Measurements from ENCODE around the gene TPRKB. TPM values are rescaled to one million over a fixed set of nuclear protein-coding genes. Genes with fewer than 3 reads are reported as not detected.
"Not testable (repeated sequence)": the region's sequence is repeated elsewhere in the genome, so short reads cannot be mapped to it uniquely, and the experiment has no call there.

TPRKB gene
- total RNA-seq, 2 donors from 2014 or later = 25.8 to 37.5 TPM

DNA sequence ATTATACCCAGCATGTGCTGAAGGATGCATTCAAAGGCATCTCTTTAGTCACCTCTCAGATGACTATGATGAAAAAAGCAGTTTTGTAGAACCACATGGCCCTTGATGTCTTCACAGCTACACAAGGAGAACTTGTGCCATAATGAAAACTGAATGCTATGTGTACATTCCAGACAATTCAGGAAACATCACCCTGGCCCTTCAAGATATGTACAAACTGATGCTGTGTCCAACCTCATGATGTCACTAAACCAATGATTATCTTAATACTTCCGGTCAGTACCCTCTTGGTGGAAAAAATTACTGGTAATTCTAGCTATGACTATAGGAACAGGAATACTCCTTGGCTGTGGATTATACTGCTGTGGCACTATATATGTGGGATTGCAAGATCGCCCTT, 22.8 kb upstream of the TPRKB start:
- ATAC-seq (replicated peaks) = no peak

DNA sequence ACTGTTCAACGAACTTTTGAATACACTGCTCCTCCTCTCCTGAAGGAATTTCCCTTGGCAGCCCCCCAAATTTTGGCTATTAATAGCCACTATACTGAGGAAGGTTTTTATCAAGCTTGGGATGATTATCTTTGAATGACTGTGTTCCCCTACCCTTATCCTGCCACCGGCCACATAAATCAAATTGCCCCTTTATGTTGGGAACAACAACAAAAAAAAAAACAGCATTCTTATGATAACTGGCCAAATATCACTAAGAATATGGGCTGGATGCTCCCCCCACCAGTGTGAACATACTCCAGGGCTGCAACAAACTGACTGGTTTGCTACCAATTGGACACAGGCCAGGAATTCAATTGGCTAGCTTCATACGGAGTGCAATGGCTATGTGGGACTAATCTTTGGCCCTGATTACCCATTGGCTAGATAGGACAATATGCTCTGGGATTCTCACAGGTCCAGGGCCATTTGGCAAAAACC, 22.2 kb upstream of the TPRKB start:
- H3K9me3 Mint-ChIP-seq = no peaks in the 10 kb centered on the region
- no peaks in the 10 kb centered on the region for H3K4me1 Mint-ChIP-seq
- H3K36me3 Mint-ChIP-seq (ENCODE audit: low read depth) = peaks cover 97% of the 10 kb centered on the region
- no peak for ATAC-seq (replicated peaks)
- H3K27me3 Mint-ChIP-seq = no peaks in the 10 kb centered on the region
- H3K4me3 Mint-ChIP-seq = no peak overlapping the region
- no peak overlapping the region for H3K27ac Mint-ChIP-seq

More for the DNA sequence above, 22.8 kb upstream of the TPRKB start:
- no peaks in the 10 kb centered on the region for H3K27me3 Mint-ChIP-seq
- H3K4me3 Mint-ChIP-seq = no peak overlapping the region
- H3K36me3 Mint-ChIP-seq (ENCODE audit: low read depth) = peaks cover 97% of the 10 kb centered on the region
- peak overlapping the region; percentile 36 for H3K27ac Mint-ChIP-seq
- H3K4me1 Mint-ChIP-seq = no peaks in the 10 kb centered on the region
- no peaks in the 10 kb centered on the region for H3K9me3 Mint-ChIP-seq

GRCh38 chr2:73754332-73754731, 17.2 kb upstream of the TPRKB start:
- H3K4me3 Mint-ChIP-seq; H3K9me3 Mint-ChIP-seq; H3K4me1 Mint-ChIP-seq; H3K27ac Mint-ChIP-seq; ATAC-seq (replicated peaks); H3K27me3 Mint-ChIP-seq: not testable (repeated sequence)
- peaks cover 86% of the 10 kb centered on the region for H3K36me3 Mint-ChIP-seq (ENCODE audit: low read depth)

DNA sequence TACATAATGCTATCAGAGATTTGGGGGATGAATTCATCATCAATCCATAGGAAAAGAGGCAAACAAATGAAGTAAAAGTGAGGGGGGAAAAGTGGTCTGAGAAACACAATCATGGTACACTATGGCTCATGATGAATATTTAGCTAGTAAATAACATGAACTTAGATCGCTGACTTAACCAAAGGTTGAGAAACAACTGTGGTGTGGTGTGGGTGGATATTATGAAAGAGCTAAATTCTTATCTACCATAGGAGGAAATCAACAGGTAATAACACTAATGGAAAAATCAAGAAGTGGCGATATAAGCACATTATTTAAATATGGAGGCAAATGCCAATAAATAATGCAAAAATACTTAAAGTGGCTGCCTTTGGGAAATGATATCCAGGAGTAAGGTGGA, 12.2 kb upstream of the TPRKB start:
- Mint-ChIP-seq H3K9me3 (no peaks in the 10 kb centered on the region), H3K36me3 (ENCODE audit: low read depth) (peaks cover 85% of the 10 kb centered on the region), H3K4me3 (no peak overlapping the region), H3K27me3 (no peaks in the 10 kb centered on the region), H3K27ac (no peak overlapping the region), H3K4me1 (peaks cover 11% of the 10 kb centered on the region)
- no peak for ATAC-seq (replicated peaks)

DNA sequence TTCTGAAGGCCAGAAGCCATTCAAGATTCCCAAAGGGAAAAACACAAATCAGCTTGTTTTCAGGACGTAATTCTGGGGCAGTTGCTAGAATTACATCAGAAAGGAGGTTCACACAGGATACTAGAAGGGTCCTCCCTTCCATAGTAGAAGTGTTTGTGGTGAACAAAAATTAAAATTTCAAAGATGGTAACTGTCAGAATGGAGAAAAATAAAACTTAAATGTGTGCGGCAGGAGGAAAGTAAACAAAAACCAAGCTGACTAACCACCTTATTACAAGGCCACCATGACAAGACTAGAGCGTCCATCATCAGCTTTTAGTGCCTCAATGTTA, 9.7 kb upstream of the TPRKB start:
- H3K9me3 Mint-ChIP-seq = no peaks in the 10 kb centered on the region
- ATAC-seq (replicated peaks) = no peak
- H3K27ac Mint-ChIP-seq = no peak overlapping the region
- no peak overlapping the region for H3K4me3 Mint-ChIP-seq
- peaks cover 11% of the 10 kb centered on the region for H3K4me1 Mint-ChIP-seq
- no peaks in the 10 kb centered on the region for H3K27me3 Mint-ChIP-seq
- H3K36me3 Mint-ChIP-seq (ENCODE audit: low read depth) = peaks cover 81% of the 10 kb centered on the region

GRCh38 chr2:73746015-73746876, 9.1 kb upstream of the TPRKB start:
- H3K27ac Mint-ChIP-seq = no peak overlapping the region
- no peak for ATAC-seq (replicated peaks)
- no peak overlapping the region for H3K4me3 Mint-ChIP-seq
- peaks cover 77% of the 10 kb centered on the region for H3K36me3 Mint-ChIP-seq (ENCODE audit: low read depth)
- H3K4me1 Mint-ChIP-seq = peaks cover 11% of the 10 kb centered on the region
- no peaks in the 10 kb centered on the region for H3K9me3 Mint-ChIP-seq
- H3K27me3 Mint-ChIP-seq = no peaks in the 10 kb centered on the region

- H3K27ac Mint-ChIP-seq = no peak overlapping the region
- no peak for ATAC-seq (replicated peaks)
- no peaks in the 10 kb centered on the region for H3K9me3 Mint-ChIP-seq
- no peaks in the 10 kb centered on the region for H3K27me3 Mint-ChIP-seq
- H3K4me3 Mint-ChIP-seq = no peak overlapping the region
- peaks cover 49% of the 10 kb centered on the region for H3K36me3 Mint-ChIP-seq (ENCODE audit: low read depth)
- peaks cover 11% of the 10 kb centered on the region for H3K4me1 Mint-ChIP-seq
These were observed 3.6 kb upstream of the TPRKB start for GRCh38 chr2:73740767-73741166.

- Mint-ChIP-seq H3K27me3 (no peaks in the 10 kb centered on the region), H3K36me3 (ENCODE audit: low read depth) (peaks cover 42% of the 10 kb centered on the region), H3K4me3 (no peak overlapping the region), H3K4me1 (peaks cover 11% of the 10 kb centered on the region), H3K9me3 (no peaks in the 10 kb centered on the region), H3K27ac (no peak overlapping the region)
- no peak for ATAC-seq (replicated peaks)
These were observed 2.0 kb upstream of the TPRKB start for GRCh38 chr2:73739101-73739500.

DNA sequence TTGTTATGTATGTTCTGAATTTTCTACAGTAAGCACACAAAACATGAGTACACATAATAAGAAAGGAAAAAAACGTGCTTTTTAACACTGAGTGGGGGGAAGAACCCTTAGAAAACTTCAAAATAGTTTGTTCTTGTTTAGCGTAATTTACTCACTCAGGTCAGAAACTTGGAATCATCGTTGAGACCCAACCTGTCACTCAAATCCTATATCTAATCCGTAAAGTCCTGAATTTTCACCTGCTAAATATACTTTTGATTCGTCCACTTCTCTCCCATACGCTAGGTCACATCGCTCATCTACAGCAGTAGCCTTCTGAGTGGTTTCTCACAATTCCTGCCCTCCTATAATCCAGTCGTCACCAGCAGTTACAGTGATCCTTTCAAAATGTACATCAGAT, 767 bp downstream of the TPRKB start:
- Mint-ChIP-seq H3K27ac (peak overlapping the region; percentile 97), H3K4me3 (peak overlapping the region; percentile 99), H3K36me3 (ENCODE audit: low read depth) (peaks cover 55% of the 10 kb centered on the region), H3K4me1 (peaks cover 11% of the 10 kb centered on the region), H3K27me3 (no peaks in the 10 kb centered on the region), H3K9me3 (no peaks in the 10 kb centered on the region)
- no peak for ATAC-seq (replicated peaks)

DNA sequence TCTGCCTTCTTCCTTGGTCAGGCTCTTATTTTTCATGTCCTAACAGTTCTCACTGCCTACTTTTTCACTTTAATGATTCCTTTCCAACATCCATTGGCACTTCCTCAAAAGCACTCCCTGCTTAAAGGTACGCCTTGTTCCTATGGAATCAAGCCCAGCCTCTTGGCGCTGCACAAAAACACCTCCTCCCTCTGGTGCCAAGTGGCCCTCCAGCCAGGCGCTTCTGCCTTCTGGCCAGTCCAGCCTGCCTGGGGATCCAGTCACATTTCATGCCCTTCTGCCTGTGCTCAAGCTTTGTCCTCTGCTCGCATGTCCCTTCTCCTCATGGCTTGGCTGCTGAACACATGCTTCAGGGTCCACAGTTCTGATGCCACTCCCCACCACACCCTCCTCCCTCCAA, 6.3 kb downstream of the TPRKB start:
- Mint-ChIP-seq H3K4me1 (no peaks in the 10 kb centered on the region), H3K4me3 (no peak overlapping the region), H3K36me3 (ENCODE audit: low read depth) (peaks cover 67% of the 10 kb centered on the region), H3K27ac (no peak overlapping the region), H3K27me3 (no peaks in the 10 kb centered on the region), H3K9me3 (no peaks in the 10 kb centered on the region)
- ATAC-seq (replicated peaks) = no peak

DNA sequence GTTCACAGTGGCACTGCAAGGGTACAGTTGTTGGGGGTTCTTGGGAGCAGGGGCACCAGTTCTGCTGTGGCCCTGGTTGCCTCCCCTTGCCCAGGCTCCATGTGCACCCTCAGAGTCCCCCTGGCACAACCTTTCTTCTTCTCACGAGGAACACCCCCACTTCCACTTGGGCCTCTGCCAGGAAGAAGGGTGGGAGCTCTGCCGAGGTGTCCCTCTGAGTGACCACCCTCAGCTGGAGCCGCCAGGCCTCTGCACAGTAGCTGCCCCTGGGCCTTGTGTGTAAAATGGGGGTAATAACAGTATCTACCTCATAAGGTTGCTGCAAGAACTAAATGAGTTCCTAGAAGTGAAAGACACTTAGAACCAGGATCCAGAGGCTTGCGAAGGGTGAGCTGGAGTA, 8.4 kb downstream of the TPRKB start:
- no peaks in the 10 kb centered on the region for H3K4me1 Mint-ChIP-seq
- H3K9me3 Mint-ChIP-seq = no peaks in the 10 kb centered on the region
- H3K27ac Mint-ChIP-seq = no peak overlapping the region
- ATAC-seq (replicated peaks) = no peak
- H3K4me3 Mint-ChIP-seq = no peak overlapping the region
- H3K27me3 Mint-ChIP-seq = no peaks in the 10 kb centered on the region
- peaks cover 55% of the 10 kb centered on the region for H3K36me3 Mint-ChIP-seq (ENCODE audit: low read depth)

- Mint-ChIP-seq H3K9me3 (no peaks in the 10 kb centered on the region), H3K4me1 (no peaks in the 10 kb centered on the region), H3K4me3 (no peak overlapping the region), H3K27ac (no peak overlapping the region), H3K27me3 (no peaks in the 10 kb centered on the region), H3K36me3 (ENCODE audit: low read depth) (peaks cover 48% of the 10 kb centered on the region)
- no peak for ATAC-seq (replicated peaks)
These were observed 9.1 kb downstream of the TPRKB start for GRCh38 chr2:73728043-73728442.

GRCh38 chr2:73726657-73727056, 10.5 kb downstream of the TPRKB start:
- H3K27me3 Mint-ChIP-seq; H3K4me3 Mint-ChIP-seq; H3K4me1 Mint-ChIP-seq; H3K9me3 Mint-ChIP-seq; ATAC-seq (replicated peaks); H3K27ac Mint-ChIP-seq: not testable (repeated sequence)
- peaks cover 35% of the 10 kb centered on the region for H3K36me3 Mint-ChIP-seq (ENCODE audit: low read depth)

GRCh38 chr2:73718851-73719621, 18.1 kb downstream of the TPRKB start:
- Mint-ChIP-seq H3K4me3 (no peak overlapping the region), H3K27ac (no peak overlapping the region), H3K4me1 (no peaks in the 10 kb centered on the region), H3K36me3 (ENCODE audit: low read depth) (no peaks in the 10 kb centered on the region), H3K27me3 (peaks cover 3% of the 10 kb centered on the region), H3K9me3 (no peaks in the 10 kb centered on the region)
- ATAC-seq (replicated peaks) = no peak

DNA sequence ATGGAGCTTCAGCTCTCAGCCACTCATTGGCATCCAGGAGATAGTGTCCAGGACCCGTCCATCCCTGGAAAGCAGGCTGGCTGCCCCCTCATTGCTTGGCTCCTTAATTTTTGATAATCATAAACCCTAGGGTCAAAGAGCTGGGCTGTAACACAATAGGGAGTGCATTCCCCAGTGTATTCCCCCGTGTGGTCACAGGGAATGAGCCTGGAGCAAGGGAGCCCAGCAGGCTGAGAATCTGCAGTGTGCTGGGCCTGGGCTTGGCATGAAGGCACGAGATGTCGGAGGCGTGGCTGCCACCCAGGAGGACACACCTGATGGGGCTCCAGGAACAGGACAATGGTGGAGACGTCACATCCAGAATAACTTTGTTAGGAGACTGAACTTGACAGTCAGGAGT, 18.7 kb downstream of the TPRKB start:
- H3K9me3 Mint-ChIP-seq = peaks cover 4% of the 10 kb centered on the region
- no peak overlapping the region for H3K27ac Mint-ChIP-seq
- H3K4me3 Mint-ChIP-seq = no peak overlapping the region
- H3K36me3 Mint-ChIP-seq (ENCODE audit: low read depth) = no peaks in the 10 kb centered on the region
- H3K27me3 Mint-ChIP-seq = peaks cover 7% of the 10 kb centered on the region
- no peak for ATAC-seq (replicated peaks)
- H3K4me1 Mint-ChIP-seq = no peaks in the 10 kb centered on the region
